Measurements from ENCODE around the gene ZNF407.

The ZNF407 gene

GRCh38 chr18:74661008-74661407 is 63.3 kb downstream of the ZNF407 start:
- H3K4me3 Mint-ChIP-seq: no peak overlapping the region
- H3K27me3 Mint-ChIP-seq: no peaks in the 10 kb centered on the region
- no peaks in the 10 kb centered on the region for H3K9me3 Mint-ChIP-seq (ENCODE audit: low read depth)
- H3K4me1 Mint-ChIP-seq (ENCODE audit: low read depth): no peaks in the 10 kb centered on the region
- no peak overlapping the region for H3K27ac Mint-ChIP-seq
- H3K36me3 Mint-ChIP-seq: peaks cover 19% of the 10 kb centered on the region

GRCh38 chr18:74661691-74662090 is 64.0 kb downstream of the ZNF407 start:
- H3K27me3 Mint-ChIP-seq: no peaks in the 10 kb centered on the region

GRCh38 chr18:74662622-74663021 is 65.0 kb downstream of the ZNF407 start:
- no peak overlapping the region for H3K27ac Mint-ChIP-seq
- no peak overlapping the region for H3K4me3 Mint-ChIP-seq
- H3K36me3 Mint-ChIP-seq: peaks cover 22% of the 10 kb centered on the region
- H3K4me1 Mint-ChIP-seq (ENCODE audit: low read depth): no peaks in the 10 kb centered on the region
- no peaks in the 10 kb centered on the region for H3K9me3 Mint-ChIP-seq (ENCODE audit: low read depth)
- H3K27me3 Mint-ChIP-seq: no peaks in the 10 kb centered on the region

More at GRCh38 chr18:74661691-74662090, 64.0 kb downstream of the ZNF407 start:
- H3K36me3 Mint-ChIP-seq: peaks cover 19% of the 10 kb centered on the region
- H3K4me3 Mint-ChIP-seq: no peak overlapping the region
- H3K4me1 Mint-ChIP-seq (ENCODE audit: low read depth): no peaks in the 10 kb centered on the region
- no peak overlapping the region for H3K27ac Mint-ChIP-seq
- no peaks in the 10 kb centered on the region for H3K9me3 Mint-ChIP-seq (ENCODE audit: low read depth)

- H3K27me3 Mint-ChIP-seq: no peaks in the 10 kb centered on the region
- H3K9me3 Mint-ChIP-seq (ENCODE audit: low read depth): no peaks in the 10 kb centered on the region
- peaks cover 26% of the 10 kb centered on the region for H3K36me3 Mint-ChIP-seq
- no peaks in the 10 kb centered on the region for H3K4me1 Mint-ChIP-seq (ENCODE audit: low read depth)
- H3K27ac Mint-ChIP-seq: no peak overlapping the region
- no peak overlapping the region for H3K4me3 Mint-ChIP-seq
Measured at GRCh38 chr18:74665346-74665745, 67.7 kb downstream of the ZNF407 start.

- Mint-ChIP-seq H3K4me1 (ENCODE audit: low read depth) (no peaks in the 10 kb centered on the region), H3K9me3 (ENCODE audit: low read depth) (no peaks in the 10 kb centered on the region), H3K36me3 (peaks cover 26% of the 10 kb centered on the region), H3K27me3 (no peaks in the 10 kb centered on the region), H3K4me3 (no peak overlapping the region), H3K27ac (no peak overlapping the region)
Measured at GRCh38 chr18:74665905-74666304, 68.2 kb downstream of the ZNF407 start.

- Mint-ChIP-seq H3K36me3 (peaks cover 38% of the 10 kb centered on the region), H3K9me3 (ENCODE audit: low read depth) (no peaks in the 10 kb centered on the region), H3K4me1 (ENCODE audit: low read depth) (no peaks in the 10 kb centered on the region), H3K27me3 (no peaks in the 10 kb centered on the region), H3K27ac (no peak overlapping the region), H3K4me3 (no peak overlapping the region)
Measured at GRCh38 chr18:74669136-74669798, 71.6 kb downstream of the ZNF407 start.

GRCh38 chr18:74672371-74672770 is 74.7 kb downstream of the ZNF407 start:
- Mint-ChIP-seq H3K36me3 (peaks cover 40% of the 10 kb centered on the region), H3K27ac (no peak overlapping the region), H3K27me3 (no peaks in the 10 kb centered on the region), H3K4me3 (no peak overlapping the region), H3K9me3 (ENCODE audit: low read depth) (peaks cover 4% of the 10 kb centered on the region), H3K4me1 (ENCODE audit: low read depth) (no peaks in the 10 kb centered on the region)

- H3K9me3 Mint-ChIP-seq (ENCODE audit: low read depth): peaks cover 4% of the 10 kb centered on the region
Measured at GRCh38 chr18:74674487-74674886, 76.8 kb downstream of the ZNF407 start.

GRCh38 chr18:74679006-74679678 is 81.5 kb downstream of the ZNF407 start:
- peaks cover 4% of the 10 kb centered on the region for H3K9me3 Mint-ChIP-seq (ENCODE audit: low read depth)
- H3K27me3 Mint-ChIP-seq: no peaks in the 10 kb centered on the region
- peaks cover 35% of the 10 kb centered on the region for H3K36me3 Mint-ChIP-seq
- no peak overlapping the region for H3K27ac Mint-ChIP-seq
- H3K4me1 Mint-ChIP-seq (ENCODE audit: low read depth): peaks cover 8% of the 10 kb centered on the region
- no peak overlapping the region for H3K4me3 Mint-ChIP-seq

More at GRCh38 chr18:74674487-74674886, 76.8 kb downstream of the ZNF407 start:
- Mint-ChIP-seq H3K27me3 (no peaks in the 10 kb centered on the region), H3K4me1 (ENCODE audit: low read depth) (no peaks in the 10 kb centered on the region), H3K27ac (no peak overlapping the region), H3K36me3 (peaks cover 46% of the 10 kb centered on the region), H3K4me3 (no peak overlapping the region)

GRCh38 chr18:74679679-74680076 is 82.0 kb downstream of the ZNF407 start:
- peaks cover 8% of the 10 kb centered on the region for H3K4me1 Mint-ChIP-seq (ENCODE audit: low read depth)
- H3K9me3 Mint-ChIP-seq (ENCODE audit: low read depth): peaks cover 4% of the 10 kb centered on the region
- H3K27me3 Mint-ChIP-seq: no peaks in the 10 kb centered on the region
- H3K27ac Mint-ChIP-seq: no peak overlapping the region
- peaks cover 31% of the 10 kb centered on the region for H3K36me3 Mint-ChIP-seq
- H3K4me3 Mint-ChIP-seq: no peak overlapping the region

GRCh38 chr18:74682141-74682990 is 84.7 kb downstream of the ZNF407 start:
- Mint-ChIP-seq H3K4me1 (ENCODE audit: low read depth) (peaks cover 8% of the 10 kb centered on the region), H3K36me3 (peaks cover 36% of the 10 kb centered on the region), H3K27me3 (no peaks in the 10 kb centered on the region), H3K9me3 (ENCODE audit: low read depth) (no peaks in the 10 kb centered on the region), H3K4me3 (no peak overlapping the region), H3K27ac (no peak overlapping the region)

GRCh38 chr18:74682991-74683297 is 85.3 kb downstream of the ZNF407 start:
- peaks cover 8% of the 10 kb centered on the region for H3K4me1 Mint-ChIP-seq (ENCODE audit: low read depth)
- no peaks in the 10 kb centered on the region for H3K9me3 Mint-ChIP-seq (ENCODE audit: low read depth)
- no peak overlapping the region for H3K4me3 Mint-ChIP-seq
- no peaks in the 10 kb centered on the region for H3K27me3 Mint-ChIP-seq
- H3K27ac Mint-ChIP-seq: no peak overlapping the region
- peaks cover 32% of the 10 kb centered on the region for H3K36me3 Mint-ChIP-seq

- Mint-ChIP-seq H3K4me1 (ENCODE audit: low read depth) (peaks cover 8% of the 10 kb centered on the region), H3K27me3 (no peaks in the 10 kb centered on the region), H3K4me3 (no peak overlapping the region), H3K9me3 (ENCODE audit: low read depth) (no peaks in the 10 kb centered on the region), H3K27ac (no peak overlapping the region), H3K36me3 (peaks cover 26% of the 10 kb centered on the region)
Measured at GRCh38 chr18:74683573-74683972, 85.9 kb downstream of the ZNF407 start.

GRCh38 chr18:74689251-74689650 is 91.6 kb downstream of the ZNF407 start:
- peaks cover 20% of the 10 kb centered on the region for H3K36me3 Mint-ChIP-seq
- H3K4me3 Mint-ChIP-seq: no peak overlapping the region
- no peaks in the 10 kb centered on the region for H3K9me3 Mint-ChIP-seq (ENCODE audit: low read depth)
- peaks cover 15% of the 10 kb centered on the region for H3K4me1 Mint-ChIP-seq (ENCODE audit: low read depth)
- no peak overlapping the region for H3K27ac Mint-ChIP-seq
- H3K27me3 Mint-ChIP-seq: no peaks in the 10 kb centered on the region

GRCh38 chr18:74692367-74693013 is 94.8 kb downstream of the ZNF407 start:
- Mint-ChIP-seq H3K4me1 (ENCODE audit: low read depth) (peaks cover 19% of the 10 kb centered on the region), H3K36me3 (peaks cover 10% of the 10 kb centered on the region), H3K27ac (no peak overlapping the region), H3K27me3 (no peaks in the 10 kb centered on the region), H3K9me3 (ENCODE audit: low read depth) (no peaks in the 10 kb centered on the region), H3K4me3 (no peak overlapping the region)
